H1 (cell line): ENCODE results near the gene TEX13B. TPM values are rescaled to one million over a fixed set of nuclear protein-coding genes. Genes with fewer than 3 reads are reported as not detected.
A peak's percentile ranks its signal among the peaks of the same experiment; 100 is the strongest.

ENCODE experiments used
- CTCF ChIA-PET: fragments of 300-600 bp; sonication (Branson Sonifier 250); formaldehyde crosslinking; loops from one replicate; lab custom pipeline; 2021; ENCODE audit not compliant: partially characterized antibody; lab: Charles Lee
- POLR2A ChIA-PET: fragments of 300-600 bp; sonication (Branson Sonifier 250); formaldehyde crosslinking; loops from one replicate; lab custom pipeline; 2021; ENCODE audit warnings: inconsistent platforms; ENCODE audit not compliant: partially characterized antibody; lab: Charles Lee
- DNase-seq, 2 experiments: peaks; one replicate each; pipeline versions ENCODE4 v3.0.0 to v3.0.0-alpha.2; 2010 to 2022; ENCODE audit warnings: low spot score in 2 of 2, low read depth in 1 of 2, mixed read lengths in 1 of 2
- FAIRE-seq: peaks from 2 replicates; lab custom pipeline; 2011; peaks lifted over from hg19 to GRCh38; lab: Jason Lieb, UNC
- H2AFZ ChIP-seq: 2 replicates; pipeline ENCODE4 v1.8.1; 2012; ENCODE audit warnings: low read length, inconsistent platforms
- H2AK5ac ChIP-seq: 2 replicates; pipeline ENCODE4 v1.6.1; 2013; ENCODE audit warnings: low read depth, low read length
- H2BK120ac ChIP-seq: replicated peaks from 2 replicates; pipeline ENCODE3; 2013; ENCODE audit warnings: low read depth, low read length, inconsistent platforms
- H2BK12ac ChIP-seq: 2 replicates; pipeline ENCODE4 v1.6.1; 2013; ENCODE audit warnings: low read depth, low read length
- H2BK15ac ChIP-seq: 2 replicates; pipeline ENCODE4 v1.6.1; 2013; ENCODE audit warnings: low read length
- H2BK20ac ChIP-seq: 2 replicates; pipeline ENCODE4 v1.6.1; 2013; ENCODE audit warnings: low read length
- H2BK5ac ChIP-seq: 2 replicates; pipeline ENCODE4 v1.6.1; 2013; ENCODE audit warnings: low read depth, low read length
- H3K14ac ChIP-seq: 2 replicates; pipeline ENCODE4 v1.6.1; 2013; ENCODE audit warnings: inconsistent platforms; ENCODE audit not compliant: insufficient read length
- H3K18ac ChIP-seq: 2 replicates; pipeline ENCODE4 v1.6.1; 2013; ENCODE audit warnings: low read length; ENCODE audit errors: extremely low read depth
- H3K23ac ChIP-seq: 2 replicates; pipeline ENCODE4 v1.6.1; 2013; ENCODE audit warnings: inconsistent platforms; ENCODE audit not compliant: insufficient read length
- H3K23me2 ChIP-seq: 2 replicates; pipeline ENCODE4 v1.6.1; 2013; ENCODE audit warnings: low read depth, low read length
- H3K27ac ChIP-seq: 2 replicates; pipeline ENCODE4 v1.6.1; 2011; ENCODE audit warnings: low read depth, low read length, inconsistent platforms
- H3K27me3 ChIP-seq, 4 experiments: replicated peaks in 1 of 4; 1 replicate in 1 of 4; 2 replicates in 3 of 4; pipeline versions ENCODE4 v1.6.1 to v1.8.1; 2011 to 2013; ENCODE audit warnings: low read length in 3 of 4, mild to moderate bottlenecking in 3 of 4, inconsistent platforms in 2 of 4, mixed read lengths in 2 of 4, moderate library complexity in 1 of 4; ENCODE audit not compliant: control insufficient read depth in 3 of 4, insufficient read depth in 3 of 4; ENCODE audit errors: extremely low read depth in 1 of 4
- H3K36me3 ChIP-seq, 4 experiments: 2 replicates each; pipeline versions ENCODE4 v1.6.1 to v1.8.1; 2011 to 2013; ENCODE audit warnings: mild to moderate bottlenecking in 4 of 4, low read length in 3 of 4, moderate library complexity in 2 of 4, control low read depth in 1 of 4, inconsistent platforms in 1 of 4; ENCODE audit not compliant: insufficient read depth in 4 of 4, control insufficient read depth in 2 of 4
- H3K4ac ChIP-seq: replicated peaks from 2 replicates; pipeline ENCODE3; 2013; ENCODE audit warnings: low read length, low read depth, mixed read lengths, inconsistent platforms; ENCODE audit not compliant: insufficient read length
- H3K4me1 ChIP-seq, 4 experiments: replicated peaks in 1 of 4; 1 replicate in 1 of 4; 2 replicates in 3 of 4; pipeline versions ENCODE4 v1.6.1 to v1.8.1; 2011 to 2013; ENCODE audit warnings: low read length in 3 of 4, inconsistent platforms in 2 of 4, mixed read lengths in 1 of 4; ENCODE audit not compliant: insufficient read depth in 4 of 4, control insufficient read depth in 3 of 4
- H3K4me2 ChIP-seq, 2 experiments: 2 replicates each; pipeline versions ENCODE4 v1.6.1 to v1.8.1; 2011 to 2013; ENCODE audit warnings: low read depth in 2 of 2, low read length in 2 of 2, control low read depth in 1 of 2, inconsistent platforms in 1 of 2, mild to moderate bottlenecking in 1 of 2; ENCODE audit not compliant: insufficient read depth in 1 of 2
- H3K4me3 ChIP-seq, 4 experiments: fragments of 200-600, 300-600 bp in 1 of 4; sonication (generic), shearing (Covaris generic), sonication (Bioruptor Twin) in 1 of 4; 2 replicates each; pipeline versions ENCODE4 v1.5.1 to v1.8.1; 2011 to 2016; ENCODE audit warnings: low read length in 4 of 4, low read depth in 3 of 4, control low read depth in 2 of 4, inconsistent platforms in 2 of 4, mild to moderate bottlenecking in 2 of 4, mixed read lengths in 1 of 4, moderate library complexity in 1 of 4; ENCODE audit not compliant: insufficient read depth in 2 of 4; ENCODE audit errors: extremely low read depth in 1 of 4
- H3K56ac ChIP-seq: replicated peaks from 2 replicates; pipeline ENCODE3; 2013; ENCODE audit warnings: low read depth, mild to moderate bottlenecking, mixed read lengths, low read length, inconsistent platforms; ENCODE audit not compliant: insufficient read length
- H3K79me1 ChIP-seq: 2 replicates; pipeline ENCODE4 v1.6.1; 2013; ENCODE audit warnings: low read depth, low read length, control low read depth
- H3K79me2 ChIP-seq, 2 experiments: 2 replicates each; pipeline versions ENCODE4 v1.6.1 to v1.8.1; 2012 to 2013; ENCODE audit warnings: low read length in 2 of 2, mild to moderate bottlenecking in 2 of 2, inconsistent platforms in 1 of 2; ENCODE audit not compliant: insufficient read depth in 2 of 2, control insufficient read depth in 1 of 2
- H3K9ac ChIP-seq, 4 experiments: replicated peaks in 1 of 4; 1 replicate in 1 of 4; 2 replicates in 3 of 4; pipeline versions ENCODE4 v1.6.1 to v1.8.1; 2011 to 2013; ENCODE audit warnings: low read depth in 3 of 4, low read length in 3 of 4, control low read depth in 2 of 4, mild to moderate bottlenecking in 2 of 4, moderate library complexity in 2 of 4, inconsistent platforms in 1 of 4; ENCODE audit errors: extremely low read depth in 1 of 4
- H3K9me3 ChIP-seq, 2 experiments: 2 replicates each; pipeline versions ENCODE4 v1.6.1 to v1.8.1; 2012 to 2013; ENCODE audit warnings: mild to moderate bottlenecking in 2 of 2, moderate library complexity in 2 of 2, control low read depth in 1 of 2, inconsistent platforms in 1 of 2, low read depth in 1 of 2, low read length in 1 of 2, mixed read lengths in 1 of 2; ENCODE audit not compliant: insufficient read depth in 2 of 2
- H4K20me1 ChIP-seq, 2 experiments: replicated peaks in 1 of 2; 2 replicates each; pipeline versions ENCODE3 to v1.8.1; 2011 to 2013; ENCODE audit warnings: inconsistent platforms in 2 of 2, low read length in 2 of 2, mild to moderate bottlenecking in 1 of 2; ENCODE audit not compliant: insufficient read depth in 2 of 2, control insufficient read depth in 1 of 2
- H4K5ac ChIP-seq: 2 replicates; pipeline ENCODE4 v1.6.1; 2013; ENCODE audit warnings: low read length, low read depth, mixed read lengths, inconsistent platforms; ENCODE audit not compliant: insufficient read length
- H4K8ac ChIP-seq: 2 replicates; pipeline ENCODE4 v1.8.0; 2013; ENCODE audit warnings: mild to moderate bottlenecking, moderate library complexity, low read length, inconsistent platforms; ENCODE audit not compliant: insufficient read depth; ENCODE audit errors: extremely low read depth
- H4K91ac ChIP-seq: replicated peaks from 2 replicates; pipeline ENCODE3; 2013; ENCODE audit warnings: low read length, mixed read lengths, inconsistent platforms; ENCODE audit not compliant: insufficient read length
- BCL11A ChIP-seq, 2 experiments: IDR thresholded peaks; one replicate each; pipeline ENCODE4 v1.6.1; 2011; ENCODE audit warnings: low read depth in 2 of 2, low read length in 2 of 2, mild to moderate bottlenecking in 2 of 2
- HDAC2 ChIP-seq, 2 experiments: fragments of 300-600 bp in 1 of 2; sonication (generic) in 1 of 2; IDR thresholded peaks; 2 replicates each; pipeline ENCODE4 v1.6.1; 2011 to 2012; ENCODE audit warnings: low read depth in 2 of 2, low read length in 2 of 2, mild to moderate bottlenecking in 2 of 2, moderate library complexity in 2 of 2, borderline replicate concordance in 1 of 2, inconsistent platforms in 1 of 2
- RFX5 ChIP-seq: IDR thresholded peaks from 2 replicates; pipeline ENCODE4 v1.6.1; 2011; ENCODE audit warnings: low read depth, low read length, improper control_type of control experiment, borderline replicate concordance
- RXRA ChIP-seq: IDR thresholded peaks from 2 replicates; pipeline ENCODE4 v1.6.1; 2011; ENCODE audit warnings: low read depth, mild to moderate bottlenecking, low read length, moderate library complexity; ENCODE audit not compliant: insufficient read depth
- SIX5 ChIP-seq: IDR thresholded peaks from 2 replicates; pipeline ENCODE4 v1.6.1; 2011; ENCODE audit warnings: mild to moderate bottlenecking, low read depth, low read length
- WGBS, 2 experiments: shearing (Covaris generic) in 1 of 2; methylation state at CpG; one replicate each; pipeline versions ENCODE4 v1.1.6 to v1.1.7; 2013 to 2015; ENCODE audit warnings: low lambda C conversion rate in 2 of 2, mixed read lengths in 2 of 2, inconsistent platforms in 1 of 2, low coverage in 1 of 2, missing lambda C conversion rate in 1 of 2; ENCODE audit not compliant: insufficient replicate concordance in 2 of 2, insufficient coverage in 1 of 2, insufficient read length in 1 of 2; ENCODE audit errors: extremely low coverage in 1 of 2, missing lambda C conversion rate in 1 of 2; 5-methylcytosine and 5-hydroxymethylcytosine counted together
- polyA plus RNA-seq, 7 experiments: library from polyadenylated mRNA; depleted of rRNA in 3 of 7; stranded (reverse) in 5 of 7; unstranded in 2 of 7; fragments of >200 nt in 5 of 7; fragments of 200-250 nt in 2 of 7; gene quantifications; 1 replicate in 5 of 7; 2 replicates in 1 of 7; 4 replicates in 1 of 7; pipeline versions ENCODE4 v1.2.1 to v1.2.3, GENCODE V29; 2011 to 2013; ENCODE audit warnings: missing spikeins in 2 of 7, mixed read lengths in 2 of 7
- total RNA-seq: library from RNA; stranded (reverse); fragmentation: NEBNext Ultra II Directional; extraction: Animal tissue kit (Norgen Biotek cat#: 25700); gene quantifications from 2 replicates; pipeline ENCODE4 v1.2.1, GENCODE V29; 2021
- TF ChIP-seq, protein P1 (sequence below): IDR thresholded peaks from 2 replicates; pipeline ENCODE4 v1.6.1; 2012; ENCODE audit warnings: inconsistent platforms

TEX13B gene
- total and polyA plus RNA-seq, 2 of the 8 experiments (the other 6 are each of a cell fraction or from before 2014, with no cell fraction given) = 0.06 to 0.32 TPM

DNA sequence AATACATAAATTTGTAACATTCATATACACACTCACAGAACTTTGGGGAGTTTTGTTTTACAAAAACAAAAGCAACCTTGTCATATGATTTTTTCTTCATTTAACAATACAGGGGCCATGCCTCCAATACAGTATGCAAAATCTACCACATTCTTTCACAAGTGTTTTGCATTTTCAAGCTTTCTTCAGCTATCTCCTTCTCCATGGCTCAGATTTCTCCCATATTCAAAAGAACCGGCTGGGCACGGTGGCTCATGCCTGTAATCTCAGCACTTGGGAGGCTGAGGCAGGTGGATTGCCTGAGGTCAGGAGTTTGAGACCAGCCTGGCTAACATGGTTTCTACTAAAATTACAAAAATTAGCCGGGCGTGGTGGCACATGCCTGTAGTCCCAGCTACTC is 4.1 kb downstream of the TEX13B start:
- Histone ChIP-seq H3K56ac (no peak overlapping the region), H3K79me1 (no peaks in the 10 kb centered on the region), H3K9ac (no peak overlapping the region), H3K36me3 (peaks cover 0 to 2% (median 0%) of the 10 kb centered on the region in 4 experiments; a peak in 2 of 8 replicates), H2BK20ac (no peak overlapping the region), H3K9me3 (no peaks in the 10 kb centered on the region), H3K4me3 (no peak overlapping the region), H3K23ac (no peak overlapping the region), H3K4me2 (peak overlapping the region in 1 of 2 experiments; percentile 7; a peak in 1 of 4 replicates), H3K23me2 (no peaks in the 10 kb centered on the region), H2BK120ac (no peak overlapping the region), H3K18ac (no peak overlapping the region), H2BK5ac (no peak overlapping the region), H2AFZ (no peak overlapping the region), H2AK5ac (no peak overlapping the region), H4K8ac (no peak overlapping the region), H3K27me3 (no peaks in the 10 kb centered on the region), H4K91ac (no peak overlapping the region), H3K4me1 (peaks cover 0 to 7% (median 4%) of the 10 kb centered on the region in 4 experiments; a peak in 4 of 7 replicates), H3K27ac (no peak overlapping the region), H4K20me1 (no peaks in the 10 kb centered on the region), H2BK12ac (no peak overlapping the region), H2BK15ac (no peak overlapping the region), H4K5ac (no peak overlapping the region), H3K4ac (no peak overlapping the region), H3K14ac (no peak overlapping the region), H3K79me2 (no peaks in the 10 kb centered on the region)
- POLR2A ChIA-PET = interaction anchor here (0.6 kb wide), 1 partner anchor 545 kb away, joined by 3 read pairs; no protein-coding TSS in a partner anchor
- CTCF ChIA-PET = interaction anchor here (0.7 to 1.8 kb wide), 8 partner anchors 9 to 321 kb away, joined by 3 to 7 read pairs (median 3); no protein-coding TSS in a partner anchor
- no peak for FAIRE-seq
- DNase-seq = no peak
- 34% methylated on average over 3 of the region's 4 CpGs; no CpG with 5 or more reads in 1 of the 2 experiments for WGBS, 2 experiments
- TF ChIP-seq RFX5 (no peak), SIX5 (no peak), BCL11A (IDR thresholded peaks at IDR 0.05; ENCODE audit: low read depth in 2 of 2, low read length in 2 of 2) (no peak), RXRA (no peak), HDAC2 (IDR thresholded peaks at IDR 0.05; ENCODE audit: borderline replicate concordance in 1 of 2, low read depth in 2 of 2, low read length in 2 of 2) (no peak)
- TF ChIP-seq, protein P1, sequence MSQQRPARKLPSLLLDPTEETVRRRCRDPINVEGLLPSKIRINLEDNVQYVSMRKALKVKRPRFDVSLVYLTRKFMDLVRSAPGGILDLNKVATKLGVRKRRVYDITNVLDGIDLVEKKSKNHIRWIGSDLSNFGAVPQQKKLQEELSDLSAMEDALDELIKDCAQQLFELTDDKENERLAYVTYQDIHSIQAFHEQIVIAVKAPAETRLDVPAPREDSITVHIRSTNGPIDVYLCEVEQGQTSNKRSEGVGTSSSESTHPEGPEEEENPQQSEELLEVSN = no peak
